CD4-positive, alpha-beta T cell treated with Interleukin-4 for 1 hour (primary cell): ENCODE measurements around the gene FAM20C.
"Not testable (repeated sequence)": the region's sequence is repeated elsewhere in the genome, so short reads cannot be mapped to it uniquely, and the experiment has no call there.

ENCODE experiments used
- DNase-seq, 2 donors: peaks; one replicate each; pipeline ENCODE4 v3.0.0-alpha.2; 2020 to 2022

The FAM20C gene

DNA sequence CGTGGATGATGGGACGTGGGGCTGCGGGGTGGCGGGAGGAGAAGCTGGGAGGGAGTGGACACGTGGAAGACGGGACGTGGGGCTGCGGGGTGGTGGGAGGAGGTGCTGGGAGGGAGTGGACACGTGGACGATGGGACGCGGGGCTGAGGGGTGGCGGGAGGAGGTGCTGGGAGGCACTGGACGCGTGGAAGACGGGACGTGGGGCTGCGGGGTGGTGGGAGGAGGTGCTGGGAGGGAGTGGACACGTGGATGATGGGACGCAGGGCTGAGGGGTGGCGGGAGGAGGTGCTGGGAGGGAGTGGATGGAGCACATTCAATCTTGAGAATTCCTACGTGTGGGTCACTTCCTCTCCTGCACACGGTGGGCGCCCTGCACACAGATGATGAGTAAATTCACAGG, 104.8 kb downstream of the FAM20C start:
- not testable (repeated sequence) for DNase-seq

DNA sequence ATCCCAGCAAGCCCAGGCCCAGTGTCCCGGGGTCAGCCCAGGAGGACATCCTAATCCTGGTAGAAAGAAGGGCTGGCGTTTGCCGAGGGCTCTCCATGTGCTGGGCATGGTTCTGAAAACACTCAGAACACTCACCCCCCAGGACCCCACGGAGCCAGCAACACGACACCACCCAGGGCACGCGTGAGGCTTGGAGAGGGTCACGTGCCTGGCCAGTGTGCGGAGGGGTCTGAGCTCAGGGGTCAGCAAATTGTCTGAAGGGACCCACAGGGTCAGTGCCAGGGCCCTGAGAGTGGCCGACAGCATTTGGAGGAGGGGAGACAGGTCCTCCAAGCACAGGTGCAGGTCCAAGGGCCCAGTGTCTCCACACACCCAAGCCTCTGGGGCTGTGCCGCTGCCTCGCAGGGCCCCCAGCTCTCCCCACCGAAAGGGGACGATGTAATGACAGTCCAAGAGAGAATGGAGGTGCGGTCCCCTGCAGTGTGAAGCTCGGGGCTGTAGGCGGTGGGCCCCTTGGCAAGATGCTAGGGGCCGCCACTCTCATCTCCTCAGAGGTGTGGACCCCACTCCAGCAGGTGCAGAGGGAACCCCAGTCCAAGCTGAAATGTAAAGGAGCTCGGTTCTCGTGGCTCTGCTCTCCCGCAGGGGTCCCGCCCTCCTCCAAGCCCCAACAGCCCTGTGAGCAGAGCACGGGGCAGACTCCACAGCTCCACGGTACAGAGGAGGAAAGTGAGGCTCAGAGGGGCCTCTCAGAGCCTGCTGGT, 105.4 kb downstream of the FAM20C start:
- no peak for DNase-seq

DNA sequence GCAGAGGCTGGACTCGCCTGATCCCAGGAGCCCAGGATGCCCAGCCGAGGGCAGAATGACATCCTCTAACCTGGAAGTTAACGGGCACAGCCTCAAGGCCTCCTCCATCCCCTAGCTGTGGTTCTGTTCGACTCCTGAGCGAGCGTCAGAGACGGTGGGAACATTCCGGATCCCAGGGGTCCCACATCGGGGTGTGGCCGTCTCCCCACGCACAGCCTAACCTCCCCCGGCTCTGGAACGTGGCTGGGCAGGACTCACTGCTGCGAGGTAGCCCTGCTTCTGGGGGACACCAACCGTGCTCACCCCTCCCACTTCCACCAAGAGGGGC, 106.0 kb downstream of the FAM20C start:
- DNase-seq: no peak

DNA sequence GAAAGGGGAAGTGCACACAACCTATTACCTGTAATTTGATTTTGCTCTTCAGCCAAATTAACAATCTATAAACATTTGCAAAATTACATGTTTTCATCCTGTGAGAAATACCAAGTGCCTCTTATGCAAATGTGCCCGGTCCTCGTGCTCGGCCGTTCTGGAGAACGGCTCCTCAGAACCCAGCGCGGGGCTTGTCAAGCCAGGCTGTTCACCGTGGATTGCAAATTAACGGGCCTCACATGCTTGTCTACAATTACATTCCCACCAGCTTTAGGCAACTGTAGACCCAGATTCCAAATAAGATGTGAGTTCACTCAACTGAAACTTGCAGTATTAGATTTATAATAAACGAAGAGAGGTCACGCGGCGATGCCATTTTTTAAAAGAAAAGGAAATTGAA, 106.4 kb downstream of the FAM20C start:
- no peak for DNase-seq

DNA sequence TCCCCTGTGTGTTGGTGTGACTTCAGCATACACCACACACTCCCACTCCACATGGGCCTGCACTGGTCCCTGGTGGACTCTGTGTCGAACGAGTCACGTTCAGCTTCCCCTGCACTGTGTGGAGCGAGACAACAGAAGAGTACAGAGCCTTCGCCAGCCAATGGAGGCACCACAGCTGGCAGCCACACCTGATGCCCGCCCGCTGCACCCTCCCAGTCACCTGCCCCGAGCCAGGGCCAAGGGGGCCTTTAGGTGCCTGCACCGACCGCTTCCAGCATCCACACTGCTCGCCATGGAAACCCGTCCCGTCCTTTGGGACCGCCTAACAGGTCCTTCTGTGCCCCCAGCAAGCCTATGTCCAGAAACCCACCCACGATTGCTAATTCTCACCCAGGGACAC, 106.8 kb downstream of the FAM20C start:
- no peak for DNase-seq

- DNase-seq: no peak
Measured at GRCh38 chr7:299628-300027, 107.3 kb downstream of the FAM20C start.

- DNase-seq: no peak
Measured at GRCh38 chr7:300048-300447, 107.7 kb downstream of the FAM20C start.

DNA sequence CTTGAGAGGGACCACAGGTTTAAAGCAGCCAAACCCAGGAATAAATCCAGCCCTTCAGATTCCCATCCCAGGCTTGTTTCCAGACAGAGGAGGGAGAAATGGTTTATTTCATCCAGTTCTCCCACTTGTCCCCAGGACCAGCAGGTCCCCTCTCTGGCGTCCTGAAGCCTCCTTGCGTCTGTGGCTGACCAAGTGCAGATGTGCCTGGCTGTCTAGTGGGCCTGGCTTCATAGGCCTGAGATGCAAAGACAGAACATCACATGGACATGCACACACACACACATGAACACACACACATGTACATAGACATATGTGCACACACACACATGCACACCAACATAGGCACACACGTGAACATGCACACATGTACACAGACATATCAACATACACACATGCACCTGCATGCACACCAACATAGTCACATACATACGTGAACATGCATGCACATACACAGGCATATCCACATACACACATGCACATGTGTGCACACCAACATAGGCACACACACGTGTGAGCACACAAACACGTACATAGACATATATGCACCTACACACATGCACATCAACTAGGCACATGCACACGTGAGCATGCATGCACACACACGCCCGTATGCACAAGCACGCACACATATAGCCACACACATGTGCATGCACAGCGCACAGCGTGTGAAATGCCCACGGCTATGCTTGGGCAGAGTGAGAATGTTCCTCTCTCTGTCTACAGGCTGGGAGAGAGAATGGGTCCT, 108.3 kb downstream of the FAM20C start:
- DNase-seq: no peak

DNA sequence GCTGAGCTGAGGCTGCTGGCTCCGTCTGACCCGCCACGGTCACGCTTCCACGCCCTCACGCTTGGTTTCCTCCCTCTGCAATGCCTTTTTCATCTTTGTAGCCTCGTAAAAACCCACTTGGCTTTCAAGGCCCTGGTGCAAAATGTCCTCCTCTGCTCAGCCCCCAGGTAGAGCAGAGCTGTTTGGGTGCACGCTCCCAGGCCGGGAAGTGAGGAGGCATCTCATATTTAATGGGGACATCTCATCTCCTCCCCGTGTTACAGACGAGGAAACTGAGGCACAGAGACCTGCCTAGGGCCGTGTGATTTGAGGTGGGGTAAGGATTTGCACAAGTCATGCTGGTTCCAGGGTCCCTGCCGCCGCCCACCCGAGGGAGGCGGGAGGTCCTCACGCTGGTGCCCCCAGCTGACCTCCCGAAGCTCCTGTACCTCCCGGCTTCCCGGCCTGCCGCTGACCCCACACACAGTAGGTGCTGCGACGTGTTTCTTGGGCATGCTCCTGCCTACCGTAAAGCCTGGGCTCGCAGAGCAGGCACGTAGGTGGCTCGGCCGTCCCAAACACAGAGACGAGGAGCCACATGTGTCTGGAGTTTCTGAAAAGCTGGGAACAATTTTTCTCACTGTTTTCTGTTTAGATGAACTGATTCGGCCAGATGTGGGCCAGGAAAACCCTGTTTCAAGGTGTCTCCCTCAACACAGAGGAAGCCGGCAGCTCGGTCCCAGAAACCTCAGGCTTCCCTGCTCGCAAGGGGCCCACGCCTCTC, 109.1 kb downstream of the FAM20C start:
- no peak for DNase-seq

GRCh38 chr7:302054-302992, 110.0 kb downstream of the FAM20C start:
- no peak for DNase-seq

DNA sequence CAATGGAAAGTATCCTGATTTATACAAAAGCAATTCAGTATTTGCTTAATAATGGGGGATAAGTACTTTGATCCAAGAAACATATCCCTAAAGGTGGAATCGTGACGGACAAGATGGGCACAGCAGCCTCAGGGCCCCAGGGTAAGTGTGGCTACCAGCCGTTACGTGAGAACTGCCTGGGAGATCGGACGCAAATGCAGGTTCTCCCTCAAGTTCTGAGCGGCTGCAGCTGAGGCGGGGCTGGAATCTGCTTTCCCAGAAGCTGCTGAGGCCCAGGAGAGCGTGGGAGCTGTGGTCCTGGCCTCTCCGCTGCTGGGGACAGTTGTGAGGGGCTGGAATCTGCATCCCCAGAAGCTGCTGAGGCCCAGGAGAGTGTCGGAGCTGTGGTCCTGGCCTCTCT, 111.1 kb downstream of the FAM20C start:
- no peak for DNase-seq

GRCh38 chr7:303884-304573, 111.7 kb downstream of the FAM20C start:
- DNase-seq: no peak

- DNase-seq: no peak
Measured at GRCh38 chr7:304574-305409, 112.4 kb downstream of the FAM20C start.

DNA sequence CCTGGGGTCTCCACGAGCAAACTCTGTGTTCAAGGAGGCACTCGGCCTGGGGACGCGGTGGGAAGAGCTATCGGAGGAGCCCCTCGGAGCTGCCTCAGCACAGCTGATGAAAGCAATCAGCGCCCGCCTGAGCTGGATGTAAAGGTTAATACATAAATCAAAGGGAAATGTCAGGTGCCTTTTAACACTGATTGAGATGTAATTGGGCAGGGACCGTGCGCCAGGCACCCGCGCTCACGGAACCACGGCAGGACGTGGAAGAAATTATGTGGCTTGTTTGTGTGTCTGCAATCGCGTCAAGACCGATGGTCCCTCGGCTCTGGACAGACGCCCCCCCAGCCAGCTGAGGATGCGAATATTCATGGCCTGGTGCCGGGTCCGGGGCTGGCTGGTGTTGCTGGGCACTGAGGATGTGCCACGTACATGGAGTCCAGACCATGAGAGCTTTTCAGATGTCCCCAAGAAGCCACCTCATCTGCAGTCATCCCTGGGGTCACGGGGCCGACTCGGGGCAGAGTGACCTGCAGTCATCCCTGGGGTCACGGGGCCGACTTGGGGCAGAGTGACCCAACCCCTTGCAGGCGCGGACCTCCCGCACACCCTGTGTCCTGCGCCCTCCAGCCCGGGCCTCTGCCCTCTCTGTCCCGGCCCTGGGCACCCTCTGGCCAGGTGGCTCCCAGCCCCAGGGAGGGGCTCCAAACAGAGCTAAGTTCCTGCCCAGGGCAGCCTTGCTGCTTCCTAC, 113.2 kb downstream of the FAM20C start:
- no peak for DNase-seq

- DNase-seq: no peak
Measured at GRCh38 chr7:307970-308369, 115.6 kb downstream of the FAM20C start.

- DNase-seq: no peak
Measured at GRCh38 chr7:309586-310228, 117.3 kb downstream of the FAM20C start.
